H9 (cell line): ENCODE results near the gene TPD52L1. TPM values are rescaled to one million over a fixed set of nuclear protein-coding genes. Genes with fewer than 3 reads are reported as not detected.

Experiments
- DNase-seq: peaks from one replicate; pipeline ENCODE4 v3.0.0-alpha.2; 2017
- H2AFZ ChIP-seq: one replicate; pipeline ENCODE4 v1.6.1; 2013; ENCODE audit warnings: mild to moderate bottlenecking, low read length, control low read depth, moderate library complexity
- H2AK5ac ChIP-seq: 2 replicates; pipeline ENCODE4 v1.6.1; 2013; ENCODE audit warnings: low read length, control low read depth, mixed read lengths; ENCODE audit not compliant: insufficient read length
- H2BK120ac ChIP-seq: one replicate; pipeline ENCODE4 v1.6.1; 2013; ENCODE audit warnings: low read depth, mild to moderate bottlenecking, low read length, control low read depth, inconsistent platforms; ENCODE audit not compliant: poor library complexity, severe bottlenecking
- H2BK12ac ChIP-seq: 2 replicates; pipeline ENCODE4 v1.6.1; 2013; ENCODE audit warnings: low read length, control low read depth, mixed read lengths, low read depth; ENCODE audit not compliant: insufficient read length
- H2BK15ac ChIP-seq: 2 replicates; pipeline ENCODE4 v1.6.1; 2013; ENCODE audit warnings: low read depth, low read length, control low read depth
- H2BK20ac ChIP-seq: one replicate; pipeline ENCODE4 v1.6.1; 2013; ENCODE audit warnings: low read depth, mild to moderate bottlenecking, low read length, control low read depth, inconsistent platforms; ENCODE audit not compliant: poor library complexity, severe bottlenecking
- H2BK5ac ChIP-seq: 2 replicates; pipeline ENCODE4 v1.6.1; 2013; ENCODE audit warnings: low read length, control low read depth, mixed read lengths; ENCODE audit not compliant: insufficient read length
- H3K14ac ChIP-seq: 2 replicates; pipeline ENCODE4 v1.6.1; 2013; ENCODE audit warnings: low read length, control low read depth; ENCODE audit not compliant: insufficient read depth
- H3K18ac ChIP-seq: 2 replicates; pipeline ENCODE4 v1.6.1; 2013; ENCODE audit warnings: low read depth, mild to moderate bottlenecking, mixed read lengths, low read length, control low read depth; ENCODE audit not compliant: insufficient read length
- H3K23ac ChIP-seq: 2 replicates; pipeline ENCODE4 v1.6.1; 2013; ENCODE audit warnings: low read length, control low read depth, mixed read lengths, low read depth; ENCODE audit not compliant: insufficient read length
- H3K23me2 ChIP-seq: 2 replicates; pipeline ENCODE4 v1.6.1; 2013; ENCODE audit warnings: low read depth, mild to moderate bottlenecking, mixed read lengths, low read length, control low read depth; ENCODE audit not compliant: insufficient read length, poor library complexity, severe bottlenecking
- H3K27ac ChIP-seq: 2 replicates; pipeline ENCODE4 v1.5.1; 2013; ENCODE audit warnings: low read length, control low read depth, mixed read lengths, low read depth; ENCODE audit not compliant: insufficient read length
- H3K27me3 ChIP-seq: 2 replicates; pipeline ENCODE4 v1.6.1; 2013; ENCODE audit warnings: low read length, control low read depth, inconsistent platforms; ENCODE audit not compliant: insufficient read depth
- H3K4ac ChIP-seq: 2 replicates; pipeline ENCODE4 v1.6.1; 2013; ENCODE audit warnings: low read depth, mild to moderate bottlenecking, control low read depth, inconsistent platforms, low read length, moderate library complexity
- H3K4me1 ChIP-seq: 2 replicates; pipeline ENCODE4 v1.6.1; 2013; ENCODE audit warnings: low read length, control low read depth, inconsistent platforms; ENCODE audit not compliant: insufficient read depth
- H3K4me2 ChIP-seq: 2 replicates; pipeline ENCODE4 v1.6.1; 2013; ENCODE audit warnings: low read length, control low read depth, mixed read lengths; ENCODE audit not compliant: insufficient read length, insufficient read depth
- H3K56ac ChIP-seq: 2 replicates; pipeline ENCODE4 v1.6.1; 2013; ENCODE audit warnings: low read depth, mild to moderate bottlenecking, mixed read lengths, low read length, control low read depth; ENCODE audit not compliant: insufficient read length
- H3K79me1 ChIP-seq: 2 replicates; pipeline ENCODE4 v1.6.1; 2013; ENCODE audit warnings: low read depth, mild to moderate bottlenecking, moderate library complexity, low read length, control low read depth, inconsistent platforms; ENCODE audit not compliant: insufficient read depth, poor library complexity, severe bottlenecking
- H3K79me2 ChIP-seq: 2 replicates; pipeline ENCODE4 v1.6.1; 2013; ENCODE audit warnings: low read length, control low read depth, inconsistent platforms; ENCODE audit not compliant: insufficient read depth
- H3K9ac ChIP-seq: 2 replicates; pipeline ENCODE4 v1.6.1; 2013; ENCODE audit warnings: low read length, control low read depth, mixed read lengths; ENCODE audit not compliant: insufficient read length; ENCODE audit errors: extremely low read depth
- H3K9me3 ChIP-seq: one replicate; pipeline ENCODE4 v1.6.1; 2013; ENCODE audit warnings: low read depth, low read length, inconsistent platforms; ENCODE audit not compliant: control insufficient read depth
- H3T11ph ChIP-seq: one replicate; pipeline ENCODE4 v1.6.1; 2013; ENCODE audit warnings: mild to moderate bottlenecking, low read length, control low read depth, inconsistent platforms
- H4K20me1 ChIP-seq: one replicate; pipeline ENCODE4 v1.6.1; 2013; ENCODE audit not compliant: control insufficient read depth, insufficient read length, insufficient read depth
- H4K5ac ChIP-seq: 2 replicates; pipeline ENCODE4 v1.6.1; 2013; ENCODE audit warnings: low read depth, mild to moderate bottlenecking, mixed read lengths, low read length, control low read depth; ENCODE audit not compliant: insufficient read length
- H4K8ac ChIP-seq: replicated peaks from 2 replicates; pipeline ENCODE4 v1.6.1; 2013; ENCODE audit warnings: low read length, control low read depth, mixed read lengths, low read depth; ENCODE audit not compliant: insufficient read length
- H4K91ac ChIP-seq: 2 replicates; pipeline ENCODE4 v1.6.1; 2013; ENCODE audit warnings: low read depth, mild to moderate bottlenecking, moderate library complexity, mixed read lengths, low read length, control low read depth; ENCODE audit not compliant: insufficient read length
- H3K27ac Mint-ChIP-seq, 3 experiments: 2 replicates in 2 of 3; 3 replicates in 1 of 3; pipeline ENCODE4 v1.8.0; 2020 to 2021; ENCODE audit warnings: mixed read lengths in 3 of 3, mild to moderate bottlenecking in 1 of 3, moderate library complexity in 1 of 3
- H3K27me3 Mint-ChIP-seq: 2 replicates; pipeline ENCODE4 v1.8.0; 2021; ENCODE audit warnings: low read depth, mild to moderate bottlenecking, moderate library complexity, mixed read lengths
- H3K36me3 Mint-ChIP-seq, 3 experiments: 2 replicates in 2 of 3; 3 replicates in 1 of 3; pipeline ENCODE4 v1.8.0; 2020 to 2021; ENCODE audit warnings: low read depth in 3 of 3, mixed read lengths in 3 of 3; ENCODE audit not compliant: insufficient read depth in 1 of 3
- H3K4me1 Mint-ChIP-seq, 2 experiments: 2 replicates each; pipeline ENCODE4 v1.8.0; 2020; ENCODE audit warnings: mixed read lengths in 2 of 2
- H3K4me3 Mint-ChIP-seq, 2 experiments: 2 replicates in 1 of 2; 3 replicates in 1 of 2; pipeline ENCODE4 v1.8.0; 2020 to 2021; ENCODE audit warnings: mild to moderate bottlenecking in 2 of 2, mixed read lengths in 2 of 2, moderate library complexity in 1 of 2
- H3K9me3 Mint-ChIP-seq, 2 experiments: 2 replicates in 1 of 2; 3 replicates in 1 of 2; pipeline ENCODE4 v1.8.0; 2020; ENCODE audit warnings: mild to moderate bottlenecking in 2 of 2, mixed read lengths in 2 of 2, moderate library complexity in 1 of 2
- WGBS: extraction: QIAGEN DNeasy Blood & Tissue Kit; methylation state at CpG from one replicate; pipeline ENCODE4 v1.1.7; 2013; ENCODE audit warnings: missing lambda C conversion rate, low lambda C conversion rate, mixed read lengths; ENCODE audit not compliant: insufficient read length; ENCODE audit errors: extremely low coverage; 5-methylcytosine and 5-hydroxymethylcytosine counted together
- total RNA-seq: library from RNA; stranded (reverse); gene quantifications from 2 replicates; pipeline ENCODE4 v1.2.1, GENCODE V29; 2021
- TF ChIP-seq, protein P1 (sequence below): fragments of 200-600 bp; sonication (generic); conservative IDR thresholded peaks from 3 replicates; pipeline ENCODE4 v1.8.0; 2021; ENCODE audit warnings: antibody characterized with exemption, mild to moderate bottlenecking

Gene TPD52L1
- total RNA-seq, 1 experiment from 2014 or later, result 6.6 TPM

DNA sequence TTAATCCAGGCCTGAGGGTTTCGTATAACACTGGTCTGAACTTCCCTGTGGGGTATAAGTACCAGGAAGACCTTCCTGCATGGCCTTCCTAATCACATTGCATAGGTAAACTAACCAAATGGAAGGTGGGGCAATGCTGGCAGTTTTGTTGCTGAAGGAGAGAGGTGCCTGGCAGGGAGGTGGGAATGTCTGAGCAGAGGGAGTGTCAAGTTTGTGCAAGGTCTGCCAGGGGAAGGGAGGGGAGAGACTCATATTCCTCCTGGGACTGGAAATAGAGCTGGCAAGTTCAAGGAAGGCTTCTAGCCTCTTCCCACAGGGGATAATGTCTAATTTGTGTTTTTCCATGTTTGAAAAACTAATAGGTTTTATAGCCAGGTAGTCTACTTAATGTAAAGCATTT is 77.6 kb downstream of the TPD52L1 start:
- H3K79me1 ChIP-seq, result no peaks in the 10 kb centered on the region
- H3K9me3 Mint-ChIP-seq, result no peaks in the 10 kb centered on the region
- H3K4me3 Mint-ChIP-seq, result no peak overlapping the region
- no peak overlapping the region; a peak in 1 of 7 replicates for H3K27ac Mint-ChIP-seq
- H3K36me3 Mint-ChIP-seq, result no peaks in the 10 kb centered on the region
- H4K5ac ChIP-seq, result no peak overlapping the region
- TF ChIP-seq, protein P1, sequence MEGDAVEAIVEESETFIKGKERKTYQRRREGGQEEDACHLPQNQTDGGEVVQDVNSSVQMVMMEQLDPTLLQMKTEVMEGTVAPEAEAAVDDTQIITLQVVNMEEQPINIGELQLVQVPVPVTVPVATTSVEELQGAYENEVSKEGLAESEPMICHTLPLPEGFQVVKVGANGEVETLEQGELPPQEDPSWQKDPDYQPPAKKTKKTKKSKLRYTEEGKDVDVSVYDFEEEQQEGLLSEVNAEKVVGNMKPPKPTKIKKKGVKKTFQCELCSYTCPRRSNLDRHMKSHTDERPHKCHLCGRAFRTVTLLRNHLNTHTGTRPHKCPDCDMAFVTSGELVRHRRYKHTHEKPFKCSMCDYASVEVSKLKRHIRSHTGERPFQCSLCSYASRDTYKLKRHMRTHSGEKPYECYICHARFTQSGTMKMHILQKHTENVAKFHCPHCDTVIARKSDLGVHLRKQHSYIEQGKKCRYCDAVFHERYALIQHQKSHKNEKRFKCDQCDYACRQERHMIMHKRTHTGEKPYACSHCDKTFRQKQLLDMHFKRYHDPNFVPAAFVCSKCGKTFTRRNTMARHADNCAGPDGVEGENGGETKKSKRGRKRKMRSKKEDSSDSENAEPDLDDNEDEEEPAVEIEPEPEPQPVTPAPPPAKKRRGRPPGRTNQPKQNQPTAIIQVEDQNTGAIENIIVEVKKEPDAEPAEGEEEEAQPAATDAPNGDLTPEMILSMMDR, result no peak
- no CpG with 5 or more reads among the region's 1 CpG for WGBS
- no peak overlapping the region for H2BK120ac ChIP-seq
- H3K9ac ChIP-seq, result no peak overlapping the region
- no peaks in the 10 kb centered on the region for H3K23me2 ChIP-seq
- no peak overlapping the region for H3K27ac ChIP-seq
- H3K4me2 ChIP-seq, result no peak overlapping the region
- no peaks in the 10 kb centered on the region for H3K4me1 ChIP-seq
- H4K91ac ChIP-seq, result no peak overlapping the region
- H3K14ac ChIP-seq, result no peak overlapping the region
- H4K20me1 ChIP-seq, result no peaks in the 10 kb centered on the region
- H2BK12ac ChIP-seq, result no peak overlapping the region
- H2AK5ac ChIP-seq, result no peak overlapping the region
- H2BK5ac ChIP-seq, result no peak overlapping the region
- no peak overlapping the region for H4K8ac ChIP-seq
- no peak overlapping the region for H2BK20ac ChIP-seq
- no peaks in the 10 kb centered on the region for H3K27me3 Mint-ChIP-seq
- no peak overlapping the region for H2BK15ac ChIP-seq
- H3K27me3 ChIP-seq, result no peaks in the 10 kb centered on the region
- H3K18ac ChIP-seq, result no peak overlapping the region
- H3K56ac ChIP-seq, result no peak overlapping the region
- H3T11ph ChIP-seq, result no peak overlapping the region
- H3K79me2 ChIP-seq, result no peaks in the 10 kb centered on the region
- no peak overlapping the region for H3K23ac ChIP-seq
- H3K4me1 Mint-ChIP-seq, result peaks cover 8 to 14% of the 10 kb centered on the region in 2 experiments; a peak in 3 of 4 replicates
- no peak overlapping the region for H3K4ac ChIP-seq
- no peak overlapping the region for H2AFZ ChIP-seq
- no peaks in the 10 kb centered on the region for H3K9me3 ChIP-seq
- no peak for DNase-seq
